Bronchus fibroblast of lung (primary cell): ENCODE measurements around the gene ALG1L2. TPM values are rescaled to one million over a fixed set of nuclear protein-coding genes. Genes with fewer than 3 reads are reported as not detected.

ENCODE experiments used
- total RNA-seq: library from RNA; depleted of rRNA; stranded (reverse); fragments of >200 nt; gene quantifications from 2 replicates; pipeline ENCODE4 v1.2.3, GENCODE V29; 2015

Gene ALG1L2, protein sequence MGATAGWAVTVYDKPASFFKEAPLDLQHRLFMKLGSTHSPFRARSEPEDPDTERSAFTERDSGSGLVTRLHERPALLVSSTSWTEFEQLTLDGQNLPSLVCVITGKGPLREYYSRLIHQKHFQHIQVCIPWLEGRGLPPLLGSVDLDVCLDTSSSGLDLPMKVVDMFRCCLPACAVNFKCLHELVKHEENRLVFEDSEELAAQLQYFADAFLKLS
- total RNA-seq, result not detected in 2 replicates

DNA sequence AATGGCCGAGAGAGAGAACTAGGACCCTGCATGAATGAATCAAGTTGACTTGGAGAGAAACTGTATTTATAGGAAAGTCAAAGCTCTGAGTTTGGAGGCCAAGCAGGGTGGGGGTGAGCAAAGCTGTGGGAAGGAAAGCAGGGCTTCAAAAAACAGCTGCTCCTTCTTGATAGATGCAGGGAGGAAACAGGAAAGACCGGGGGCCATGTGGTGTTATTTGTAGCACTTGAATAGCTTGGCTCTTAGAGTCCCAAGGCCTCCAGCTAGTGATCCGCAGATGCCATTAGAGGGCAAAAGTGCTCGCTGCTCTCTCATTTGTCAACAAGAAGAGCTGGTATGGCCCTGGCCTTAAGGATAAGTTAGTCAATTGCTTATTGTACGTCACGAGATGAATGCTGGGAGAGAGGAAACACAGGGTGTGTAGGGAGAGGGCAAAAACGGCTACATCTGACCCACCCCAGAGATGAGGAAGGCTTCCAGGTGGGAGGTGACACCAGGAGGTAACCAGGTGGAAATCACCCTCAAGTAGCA lies at the start of gene ALG1L2:
Gene ALG1L2, plus strand, starts transcription at position 481 of the 531 bp plus-strand sequence. CDS start 186 bp downstream, outside the sequence.

Other genes with a start within 250 kb of the ALG1L2 start
- gene TMCC1, start 188.1 kb upstream of the ALG1L2 start, total RNA-seq, result 3.4 and 4.5 TPM in 2 replicates
- gene TRH, start 107.1 kb upstream of the ALG1L2 start, total RNA-seq, result 0.15 TPM in 1 of 2 replicates, not detected in the other